Measurements from ENCODE around the gene TAC1.

The TAC1 gene

DNA sequence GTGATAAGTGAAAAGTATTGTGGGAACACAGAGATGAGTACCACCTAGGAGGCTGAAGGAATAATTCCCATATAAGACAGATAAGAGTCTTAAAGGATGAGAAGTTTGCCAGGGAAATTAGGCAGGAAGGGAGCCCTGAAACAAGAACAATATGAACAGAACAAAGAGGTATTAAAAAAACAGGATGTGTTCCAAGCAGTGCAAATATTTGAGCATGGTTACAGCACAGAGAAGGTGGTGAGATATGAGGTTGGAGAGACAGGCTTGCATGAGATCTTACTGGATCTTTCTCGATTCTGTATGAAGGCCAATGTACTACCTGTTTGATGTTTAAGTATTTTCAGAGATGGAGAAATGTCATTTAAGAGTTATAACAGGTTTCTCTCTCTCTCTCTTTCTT is 20.3 kb downstream of the TAC1 start:
- H3K4me2 ChIP-seq (ENCODE audit: low read length): no peak overlapping the region
- TF ChIP-seq, protein P1, sequence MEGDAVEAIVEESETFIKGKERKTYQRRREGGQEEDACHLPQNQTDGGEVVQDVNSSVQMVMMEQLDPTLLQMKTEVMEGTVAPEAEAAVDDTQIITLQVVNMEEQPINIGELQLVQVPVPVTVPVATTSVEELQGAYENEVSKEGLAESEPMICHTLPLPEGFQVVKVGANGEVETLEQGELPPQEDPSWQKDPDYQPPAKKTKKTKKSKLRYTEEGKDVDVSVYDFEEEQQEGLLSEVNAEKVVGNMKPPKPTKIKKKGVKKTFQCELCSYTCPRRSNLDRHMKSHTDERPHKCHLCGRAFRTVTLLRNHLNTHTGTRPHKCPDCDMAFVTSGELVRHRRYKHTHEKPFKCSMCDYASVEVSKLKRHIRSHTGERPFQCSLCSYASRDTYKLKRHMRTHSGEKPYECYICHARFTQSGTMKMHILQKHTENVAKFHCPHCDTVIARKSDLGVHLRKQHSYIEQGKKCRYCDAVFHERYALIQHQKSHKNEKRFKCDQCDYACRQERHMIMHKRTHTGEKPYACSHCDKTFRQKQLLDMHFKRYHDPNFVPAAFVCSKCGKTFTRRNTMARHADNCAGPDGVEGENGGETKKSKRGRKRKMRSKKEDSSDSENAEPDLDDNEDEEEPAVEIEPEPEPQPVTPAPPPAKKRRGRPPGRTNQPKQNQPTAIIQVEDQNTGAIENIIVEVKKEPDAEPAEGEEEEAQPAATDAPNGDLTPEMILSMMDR (IDR thresholded peaks at IDR 0.05; ENCODE audit: low read depth, low read length): no peak
- no peak for TF ChIP-seq EZH2phosphoT487 (IDR thresholded peaks at IDR 0.05; ENCODE audit: low read depth)
- H3K9ac ChIP-seq (ENCODE audit: low read length): no peak overlapping the region
- no peaks in the 10 kb centered on the region for H4K20me1 ChIP-seq (ENCODE audit: insufficient read depth, low read length)
- H3K79me2 ChIP-seq (ENCODE audit: low read length): no peaks in the 10 kb centered on the region
- no peak overlapping the region for H3K4me3 ChIP-seq (ENCODE audit: low read length)
- H3K4me1 ChIP-seq (ENCODE audit: low read length): no peaks in the 10 kb centered on the region
- H2AFZ ChIP-seq (ENCODE audit: low read depth, low read length): no peak overlapping the region
- no peaks in the 10 kb centered on the region for H3K27me3 ChIP-seq (ENCODE audit: low read depth, low read length)
- H3K9me3 ChIP-seq (ENCODE audit: insufficient read depth, low read length): no peaks in the 10 kb centered on the region
- H3K27ac ChIP-seq (ENCODE audit: low read length): no peak overlapping the region
- no peaks in the 10 kb centered on the region for H3K36me3 ChIP-seq (replicated peaks; ENCODE audit: low read depth, low read length)

DNA sequence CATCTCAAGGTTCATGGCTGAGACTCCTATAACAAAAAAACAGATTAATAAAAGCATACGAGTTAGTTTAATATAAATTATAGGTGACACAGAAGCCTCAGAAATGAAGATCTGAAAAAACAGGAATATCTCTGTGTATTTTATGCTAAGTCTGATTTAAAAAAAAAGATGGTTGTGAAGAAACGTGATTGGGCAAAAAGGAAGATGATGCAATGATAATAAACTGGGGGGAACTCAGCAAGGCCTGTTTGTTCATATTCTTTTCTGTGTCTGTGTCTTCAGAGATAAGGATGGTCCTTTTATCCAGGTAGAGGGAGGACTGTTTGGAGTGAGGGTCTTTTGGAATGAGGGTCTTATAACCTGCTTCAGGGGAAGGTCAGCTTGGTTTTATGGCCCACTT is 25.9 kb downstream of the TAC1 start:
- Histone ChIP-seq H3K4me2 (ENCODE audit: low read length) (no peak overlapping the region), H3K9ac (ENCODE audit: low read length) (no peak overlapping the region), H3K4me3 (ENCODE audit: low read length) (no peak overlapping the region), H4K20me1 (ENCODE audit: insufficient read depth, low read length) (no peaks in the 10 kb centered on the region), H3K4me1 (ENCODE audit: low read length) (no peaks in the 10 kb centered on the region), H2AFZ (ENCODE audit: low read depth, low read length) (no peak overlapping the region), H3K36me3 (replicated peaks; ENCODE audit: low read depth, low read length) (no peaks in the 10 kb centered on the region), H3K27ac (ENCODE audit: low read length) (no peak overlapping the region), H3K79me2 (ENCODE audit: low read length) (no peaks in the 10 kb centered on the region), H3K9me3 (ENCODE audit: insufficient read depth, low read length) (no peaks in the 10 kb centered on the region), H3K27me3 (ENCODE audit: low read depth, low read length) (no peaks in the 10 kb centered on the region)
- TF ChIP-seq EZH2phosphoT487 (IDR thresholded peaks at IDR 0.05; ENCODE audit: low read depth): no peak
- TF ChIP-seq, protein P1 (IDR thresholded peaks at IDR 0.05; ENCODE audit: low read depth, low read length): no peak

DNA sequence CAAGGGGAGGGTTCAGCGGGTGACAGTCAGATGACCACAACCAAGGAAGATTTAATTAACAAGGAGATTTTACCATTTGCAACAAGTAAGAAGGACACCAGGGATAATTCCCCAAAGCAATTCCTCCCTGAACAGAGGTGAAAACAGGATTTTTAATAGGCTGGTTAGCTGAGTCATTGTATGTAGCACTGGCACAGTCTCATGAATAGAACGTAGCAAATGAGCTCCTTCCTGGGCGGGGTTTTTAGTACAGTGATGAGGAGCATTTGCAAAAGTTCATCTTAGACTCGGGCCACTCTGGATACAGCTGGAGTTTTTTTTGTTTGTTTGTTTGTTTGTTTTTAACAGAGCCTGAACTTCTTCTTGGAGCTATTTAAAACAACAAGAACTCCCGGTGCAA is 39.0 kb downstream of the TAC1 start:
- Histone ChIP-seq H3K9me3 (ENCODE audit: insufficient read depth, low read length) (no peaks in the 10 kb centered on the region), H3K4me3 (ENCODE audit: low read length) (no peak overlapping the region), H3K27ac (ENCODE audit: low read length) (no peak overlapping the region), H3K36me3 (replicated peaks; ENCODE audit: low read depth, low read length) (no peaks in the 10 kb centered on the region), H3K9ac (ENCODE audit: low read length) (no peak overlapping the region), H4K20me1 (ENCODE audit: insufficient read depth, low read length) (no peaks in the 10 kb centered on the region), H3K4me2 (ENCODE audit: low read length) (no peak overlapping the region), H3K4me1 (ENCODE audit: low read length) (no peaks in the 10 kb centered on the region), H3K27me3 (ENCODE audit: low read depth, low read length) (peaks cover 4% of the 10 kb centered on the region; the same call in 1 of the 2 replicates), H3K79me2 (ENCODE audit: low read length) (no peaks in the 10 kb centered on the region), H2AFZ (ENCODE audit: low read depth, low read length) (no peak overlapping the region)
- TF ChIP-seq, protein P1 (IDR thresholded peaks at IDR 0.05; ENCODE audit: low read depth, low read length): no peak
- no peak for TF ChIP-seq EZH2phosphoT487 (IDR thresholded peaks at IDR 0.05; ENCODE audit: low read depth)

DNA sequence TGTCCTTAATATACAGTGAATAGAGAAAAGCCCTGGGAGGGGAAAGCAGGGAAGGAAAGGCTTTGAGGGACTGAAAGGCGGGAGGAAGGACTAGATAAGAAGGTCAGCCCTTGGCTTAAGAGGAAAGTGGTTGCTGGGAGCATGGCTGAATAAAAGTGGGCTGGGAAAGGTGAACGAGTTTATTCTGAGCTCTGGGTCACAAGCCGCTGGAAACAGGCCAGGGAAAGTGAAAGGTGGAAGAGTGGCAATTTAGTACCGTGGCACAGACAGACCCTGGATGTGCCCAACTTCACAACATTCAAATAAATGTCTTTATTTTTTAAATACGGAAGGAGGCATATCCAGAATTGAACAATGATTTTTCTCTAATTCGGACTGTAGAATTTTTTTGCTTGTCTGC is 39.7 kb downstream of the TAC1 start:
- Histone ChIP-seq H3K27me3 (ENCODE audit: low read depth, low read length) (peaks cover 4% of the 10 kb centered on the region; the same call in 1 of the 2 replicates), H3K4me1 (ENCODE audit: low read length) (no peaks in the 10 kb centered on the region), H3K79me2 (ENCODE audit: low read length) (no peaks in the 10 kb centered on the region), H3K4me2 (ENCODE audit: low read length) (no peak overlapping the region), H3K36me3 (replicated peaks; ENCODE audit: low read depth, low read length) (no peaks in the 10 kb centered on the region), H4K20me1 (ENCODE audit: insufficient read depth, low read length) (no peaks in the 10 kb centered on the region), H3K4me3 (ENCODE audit: low read length) (no peak overlapping the region), H2AFZ (ENCODE audit: low read depth, low read length) (no peak overlapping the region), H3K27ac (ENCODE audit: low read length) (no peak overlapping the region), H3K9me3 (ENCODE audit: insufficient read depth, low read length) (no peaks in the 10 kb centered on the region), H3K9ac (ENCODE audit: low read length) (no peak overlapping the region)
- TF ChIP-seq, protein P1 (IDR thresholded peaks at IDR 0.05; ENCODE audit: low read depth, low read length): no peak
- TF ChIP-seq EZH2phosphoT487 (IDR thresholded peaks at IDR 0.05; ENCODE audit: low read depth): no peak

Data from OCI-LY3 (cell line).